ENCODE results near the gene PRSS38. TPM values are rescaled to one million over a fixed set of nuclear protein-coding genes. Genes with fewer than 3 reads are reported as not detected.

The PRSS38 gene
- total and polyA plus RNA-seq, 2 experiments from 2014 or later = not detected

GRCh38 chr1:227891223-227891954, 75.9 kb downstream of the PRSS38 start:
- TF ChIP-seq JUNB (IDR thresholded peaks at IDR 0.05; ENCODE audit: unreplicated experiment) (no peak), ZNF331 (CRISPR knock-in tag; IDR thresholded peaks at IDR 0.05; ENCODE audit: low read depth) (no peak), STAT1 (IDR thresholded peaks at IDR 0.05; ENCODE audit: unreplicated experiment) (no peak), NANOG (IDR thresholded peaks at IDR 0.05; ENCODE audit: borderline replicate concordance) (no peak), EZH2 (IDR thresholded peaks at IDR 0.05; ENCODE audit: low read depth, unreplicated experiment) (no peak), EZH2phosphoT487 (IDR thresholded peaks at IDR 0.05; ENCODE audit: unreplicated experiment) (no peak), ZNF462 (CRISPR knock-in tag; IDR thresholded peaks at IDR 0.05) (no peak), POLR2AphosphoS5 (IDR thresholded peaks at IDR 0.05; ENCODE audit: low read depth) (no peak), ETS1 (IDR thresholded peaks at IDR 0.05) (no peak), REST (IDR thresholded peaks at IDR 0.05; ENCODE audit: unreplicated experiment) (no peak), CTCF (conservative IDR thresholded peaks at IDR 0.05; ENCODE audit: low read depth in 2 of 2) (no peak), ZNF114 (CRISPR knock-in tag; IDR thresholded peaks at IDR 0.05) (no peak), CREB1 (CRISPR knock-in tag; IDR thresholded peaks at IDR 0.05; ENCODE audit: low read depth) (no peak)
- H2AFZ ChIP-seq = no peak overlapping the region
- no peaks in the 10 kb centered on the region for H3F3A ChIP-seq (replicated peaks; ENCODE audit: low read depth)
- no peak overlapping the region for H3K27ac Mint-ChIP-seq
- no peak for DNase-seq (ENCODE audit: low spot score)
- H3K79me2 ChIP-seq (replicated peaks; ENCODE audit: insufficient read depth) = no peaks in the 10 kb centered on the region
- H3K9me3 Mint-ChIP-seq = no peaks in the 10 kb centered on the region
- H3K4me3 Mint-ChIP-seq = no peak overlapping the region
- H3K36me3 Mint-ChIP-seq (ENCODE audit: low read depth) = no peaks in the 10 kb centered on the region
- no peaks in the 10 kb centered on the region for H4K20me1 ChIP-seq (replicated peaks; ENCODE audit: insufficient read depth)
- no peak overlapping the region for H3K27ac ChIP-seq (ENCODE audit: low read depth)
- peaks cover 13% of the 10 kb centered on the region for H3K27me3 Mint-ChIP-seq (ENCODE audit: insufficient read depth, low read depth, poor library complexity)
- no peak for ATAC-seq
- H3K9me2 ChIP-seq (ENCODE audit: insufficient read depth) = no peaks in the 10 kb centered on the region
- no peak overlapping the region for H3K4me3 ChIP-seq
- H3K4me1 Mint-ChIP-seq = peaks cover 14% of the 10 kb centered on the region
- H3K4me2 ChIP-seq = no peak overlapping the region
- H3K36me3 ChIP-seq (ENCODE audit: insufficient read depth) = no peaks in the 10 kb centered on the region
- H3K4me1 ChIP-seq (ENCODE audit: insufficient read depth) = peaks cover 10% of the 10 kb centered on the region; the same call in 1 of the 2 replicates
- H3K27me3 ChIP-seq (ENCODE audit: insufficient read depth) = no peaks in the 10 kb centered on the region
